Vagina (tissue), 2 donors: ENCODE results near the gene TBX21.

Source experiments
- POLR2A ChIP-seq, 2 donors: fragments of 450-650 bp; IDR thresholded peaks; one replicate each; pipeline ENCODE4 v1.6.1; 2017; ENCODE audit warnings: antibody characterized with exemption in 2 of 2, mild to moderate bottlenecking in 2 of 2, moderate library complexity in 2 of 2
- TF ChIP-seq, protein P1 (sequence below), 3 experiments: fragments of 450-650 bp in 2 of 3; fragments of 200-600 bp in 1 of 3; sonication (generic) in 1 of 3; IDR thresholded peaks; one replicate each; pipeline ENCODE4 v1.5.1; 2017 to 2019; ENCODE audit warnings: antibody characterized with exemption in 3 of 3, mild to moderate bottlenecking in 2 of 3, moderate library complexity in 2 of 3

DNA sequence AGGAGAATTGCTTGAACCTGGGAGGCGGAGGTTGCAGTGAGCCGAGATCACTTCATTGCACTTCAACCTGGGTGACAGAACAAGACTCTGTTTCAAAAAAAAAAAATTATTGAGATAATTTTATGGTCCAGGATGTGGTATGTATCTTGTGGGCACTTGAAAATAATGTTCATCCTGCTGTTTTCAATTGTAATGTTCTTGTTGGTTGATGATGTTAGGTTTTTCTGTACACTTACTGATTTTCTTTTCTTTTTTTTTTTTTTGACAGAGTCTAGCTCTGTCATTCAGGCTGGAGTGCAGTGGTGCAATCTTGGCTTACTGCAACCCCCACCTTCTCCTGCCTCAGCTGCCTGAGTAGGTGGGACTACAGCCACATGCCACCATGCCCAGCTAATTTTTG lies 29.7 kb downstream of the TBX21 start:
- TF ChIP-seq POLR2A (IDR thresholded peaks at IDR 0.05), result no peak
- TF ChIP-seq, protein P1, sequence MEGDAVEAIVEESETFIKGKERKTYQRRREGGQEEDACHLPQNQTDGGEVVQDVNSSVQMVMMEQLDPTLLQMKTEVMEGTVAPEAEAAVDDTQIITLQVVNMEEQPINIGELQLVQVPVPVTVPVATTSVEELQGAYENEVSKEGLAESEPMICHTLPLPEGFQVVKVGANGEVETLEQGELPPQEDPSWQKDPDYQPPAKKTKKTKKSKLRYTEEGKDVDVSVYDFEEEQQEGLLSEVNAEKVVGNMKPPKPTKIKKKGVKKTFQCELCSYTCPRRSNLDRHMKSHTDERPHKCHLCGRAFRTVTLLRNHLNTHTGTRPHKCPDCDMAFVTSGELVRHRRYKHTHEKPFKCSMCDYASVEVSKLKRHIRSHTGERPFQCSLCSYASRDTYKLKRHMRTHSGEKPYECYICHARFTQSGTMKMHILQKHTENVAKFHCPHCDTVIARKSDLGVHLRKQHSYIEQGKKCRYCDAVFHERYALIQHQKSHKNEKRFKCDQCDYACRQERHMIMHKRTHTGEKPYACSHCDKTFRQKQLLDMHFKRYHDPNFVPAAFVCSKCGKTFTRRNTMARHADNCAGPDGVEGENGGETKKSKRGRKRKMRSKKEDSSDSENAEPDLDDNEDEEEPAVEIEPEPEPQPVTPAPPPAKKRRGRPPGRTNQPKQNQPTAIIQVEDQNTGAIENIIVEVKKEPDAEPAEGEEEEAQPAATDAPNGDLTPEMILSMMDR (IDR thresholded peaks at IDR 0.05), result no peak
